ENCODE measurements around the gene EML5. TPM values are rescaled to one million over a fixed set of nuclear protein-coding genes. Genes with fewer than 3 reads are reported as not detected.

The EML5 gene
- total and polyA plus RNA-seq, 2 of the 13 experiments (the other 11 are each of a cell fraction or from before 2014, with no cell fraction given): 0.11 TPM; not detected in 1

DNA sequence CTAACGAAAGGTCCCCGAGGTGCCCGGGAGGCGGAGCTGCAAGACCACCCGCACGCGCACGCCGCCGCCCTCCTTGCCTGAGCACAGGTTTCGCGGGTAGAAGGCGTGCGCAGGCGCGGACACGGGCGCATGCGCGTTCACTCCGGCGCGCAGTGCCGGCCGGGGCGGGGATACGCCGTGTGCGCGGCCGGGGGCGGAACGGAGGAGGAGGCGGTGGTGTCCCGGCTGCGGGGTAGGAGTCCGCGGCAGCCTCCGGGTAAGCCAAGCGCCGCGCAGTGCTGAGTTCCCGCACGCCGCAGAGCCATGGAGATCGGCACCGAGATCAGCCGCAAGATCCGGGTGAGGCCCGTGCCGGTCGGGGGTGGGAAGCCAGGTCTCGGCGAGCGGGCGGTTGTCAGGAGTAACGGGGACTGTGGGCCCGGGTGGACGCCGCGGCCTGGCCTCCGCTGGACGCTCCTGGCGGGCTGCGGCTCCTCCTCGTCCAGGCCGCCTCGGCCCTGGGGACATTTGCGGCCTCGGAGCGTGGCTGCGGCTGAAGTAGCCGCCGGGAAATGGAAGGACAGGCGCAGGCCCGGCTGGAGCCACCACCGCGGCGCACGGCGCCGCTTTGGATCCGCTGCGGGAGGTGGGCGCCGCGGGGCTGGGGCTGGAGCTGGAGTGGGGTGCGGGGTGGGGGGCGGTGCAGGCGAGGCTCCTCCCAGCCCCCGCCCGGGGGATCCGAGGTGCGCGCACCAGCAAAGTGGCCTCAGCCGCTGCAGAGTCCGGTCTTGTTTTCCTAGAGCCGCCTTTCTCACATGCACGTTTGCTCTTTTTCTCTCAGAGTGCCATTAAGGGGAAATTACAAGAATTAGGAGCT is 229.7 kb downstream of the EML5 start, which contains the start of gene ZC3H14 (continued):
- TF ChIP-seq, protein P1, sequence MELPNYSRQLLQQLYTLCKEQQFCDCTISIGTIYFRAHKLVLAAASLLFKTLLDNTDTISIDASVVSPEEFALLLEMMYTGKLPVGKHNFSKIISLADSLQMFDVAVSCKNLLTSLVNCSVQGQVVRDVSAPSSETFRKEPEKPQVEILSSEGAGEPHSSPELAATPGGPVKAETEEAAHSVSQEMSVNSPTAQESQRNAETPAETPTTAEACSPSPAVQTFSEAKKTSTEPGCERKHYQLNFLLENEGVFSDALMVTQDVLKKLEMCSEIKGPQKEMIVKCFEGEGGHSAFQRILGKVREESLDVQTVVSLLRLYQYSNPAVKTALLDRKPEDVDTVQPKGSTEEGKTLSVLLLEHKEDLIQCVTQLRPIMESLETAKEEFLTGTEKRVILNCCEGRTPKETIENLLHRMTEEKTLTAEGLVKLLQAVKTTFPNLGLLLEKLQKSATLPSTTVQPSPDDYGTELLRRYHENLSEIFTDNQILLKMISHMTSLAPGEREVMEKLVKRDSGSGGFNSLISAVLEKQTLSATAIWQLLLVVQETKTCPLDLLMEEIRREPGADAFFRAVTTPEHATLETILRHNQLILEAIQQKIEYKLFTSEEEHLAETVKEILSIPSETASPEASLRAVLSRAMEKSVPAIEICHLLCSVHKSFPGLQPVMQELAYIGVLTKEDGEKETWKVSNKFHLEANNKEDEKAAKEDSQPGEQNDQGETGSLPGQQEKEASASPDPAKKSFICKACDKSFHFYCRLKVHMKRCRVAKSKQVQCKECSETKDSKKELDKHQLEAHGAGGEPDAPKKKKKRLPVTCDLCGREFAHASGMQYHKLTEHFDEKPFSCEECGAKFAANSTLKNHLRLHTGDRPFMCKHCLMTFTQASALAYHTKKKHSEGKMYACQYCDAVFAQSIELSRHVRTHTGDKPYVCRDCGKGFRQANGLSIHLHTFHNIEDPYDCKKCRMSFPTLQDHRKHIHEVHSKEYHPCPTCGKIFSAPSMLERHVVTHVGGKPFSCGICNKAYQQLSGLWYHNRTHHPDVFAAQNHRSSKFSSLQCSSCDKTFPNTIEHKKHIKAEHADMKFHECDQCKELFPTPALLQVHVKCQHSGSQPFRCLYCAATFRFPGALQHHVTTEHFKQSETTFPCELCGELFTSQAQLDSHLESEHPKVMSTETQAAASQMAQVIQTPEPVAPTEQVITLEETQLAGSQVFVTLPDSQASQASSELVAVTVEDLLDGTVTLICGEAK (IDR thresholded peaks at IDR 0.05): no peak
- TF ChIP-seq, protein P1 (CRISPR knock-in tag; IDR thresholded peaks at IDR 0.05): peak; percentile 92
- TF ChIP-seq ZUFSP (CRISPR knock-in tag; IDR thresholded peaks at IDR 0.05; ENCODE audit: borderline replicate concordance) (no peak), NCOA5 (CRISPR knock-in tag; IDR thresholded peaks at IDR 0.05) (no peak), KLF11 (CRISPR knock-in tag; IDR thresholded peaks at IDR 0.05) (no peak), HNRNPL (IDR thresholded peaks at IDR 0.05; ENCODE audit: low read depth, low read length) (0 out of 2 replicates have a peak, but pooled peaks have one; percentile 41), GLMP (CRISPR knock-in tag; IDR thresholded peaks at IDR 0.05; ENCODE audit: borderline replicate concordance) (no peak), MTA3 (CRISPR knock-in tag; IDR thresholded peaks at IDR 0.05) (no peak), SP5 (CRISPR knock-in tag; IDR thresholded peaks at IDR 0.05; ENCODE audit: borderline replicate concordance, low read depth) (peak; percentile 25; the same call in 1 of the 2 replicates), ZFYVE20 (CRISPR knock-in tag; IDR thresholded peaks at IDR 0.05; ENCODE audit: borderline replicate concordance, low read depth) (0 out of 2 replicates have a peak, but pooled peaks have one; percentile 30)
- TF ChIP-seq, protein P2, sequence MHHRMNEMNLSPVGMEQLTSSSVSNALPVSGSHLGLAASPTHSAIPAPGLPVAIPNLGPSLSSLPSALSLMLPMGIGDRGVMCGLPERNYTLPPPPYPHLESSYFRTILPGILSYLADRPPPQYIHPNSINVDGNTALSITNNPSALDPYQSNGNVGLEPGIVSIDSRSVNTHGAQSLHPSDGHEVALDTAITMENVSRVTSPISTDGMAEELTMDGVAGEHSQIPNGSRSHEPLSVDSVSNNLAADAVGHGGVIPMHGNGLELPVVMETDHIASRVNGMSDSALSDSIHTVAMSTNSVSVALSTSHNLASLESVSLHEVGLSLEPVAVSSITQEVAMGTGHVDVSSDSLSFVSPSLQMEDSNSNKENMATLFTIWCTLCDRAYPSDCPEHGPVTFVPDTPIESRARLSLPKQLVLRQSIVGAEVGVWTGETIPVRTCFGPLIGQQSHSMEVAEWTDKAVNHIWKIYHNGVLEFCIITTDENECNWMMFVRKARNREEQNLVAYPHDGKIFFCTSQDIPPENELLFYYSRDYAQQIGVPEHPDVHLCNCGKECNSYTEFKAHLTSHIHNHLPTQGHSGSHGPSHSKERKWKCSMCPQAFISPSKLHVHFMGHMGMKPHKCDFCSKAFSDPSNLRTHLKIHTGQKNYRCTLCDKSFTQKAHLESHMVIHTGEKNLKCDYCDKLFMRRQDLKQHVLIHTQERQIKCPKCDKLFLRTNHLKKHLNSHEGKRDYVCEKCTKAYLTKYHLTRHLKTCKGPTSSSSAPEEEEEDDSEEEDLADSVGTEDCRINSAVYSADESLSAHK (CRISPR knock-in tag; IDR thresholded peaks at IDR 0.05; ENCODE audit: borderline replicate concordance): 0 out of 2 replicates have a peak, but pooled peaks have one; percentile 18
